Ishikawa (cell line): ENCODE measurements around the gene PDCD11.

Experiments used
- CEBPB ChIP-seq: IDR thresholded peaks from 2 replicates; pipeline ENCODE4 v1.6.1; 2012
- CREB1 ChIP-seq: IDR thresholded peaks from 2 replicates; pipeline ENCODE4 v1.6.1; 2012; ENCODE audit warnings: low read depth
- EGR1 ChIP-seq: IDR thresholded peaks from 2 replicates; pipeline ENCODE4 v1.6.1; 2012
- EP300 ChIP-seq: IDR thresholded peaks from 2 replicates; pipeline ENCODE4 v1.6.1; 2012; ENCODE audit warnings: borderline replicate concordance
- FOXM1 ChIP-seq: IDR thresholded peaks from 2 replicates; pipeline ENCODE4 v1.6.1; 2012; ENCODE audit warnings: low read depth, borderline replicate concordance
- NFIC ChIP-seq: IDR thresholded peaks from 2 replicates; pipeline ENCODE4 v1.6.1; 2012
- RAD21 ChIP-seq: IDR thresholded peaks from 2 replicates; pipeline ENCODE4 v1.6.1; 2012; ENCODE audit warnings: low read depth
- TAF1 ChIP-seq: IDR thresholded peaks from 2 replicates; pipeline ENCODE4 v1.6.1; 2012; ENCODE audit warnings: low read depth, mild to moderate bottlenecking
- TCF12 ChIP-seq: IDR thresholded peaks from 2 replicates; pipeline ENCODE4 v1.6.1; 2012; ENCODE audit warnings: low read depth
- TEAD4 ChIP-seq: IDR thresholded peaks from 2 replicates; pipeline ENCODE4 v1.6.1; 2012
- USF1 ChIP-seq: IDR thresholded peaks from 2 replicates; pipeline ENCODE4 v1.6.1; 2012
- YY1 ChIP-seq: IDR thresholded peaks from 2 replicates; pipeline ENCODE4 v1.6.1; 2012; ENCODE audit warnings: low read depth
- ZBTB7A ChIP-seq: IDR thresholded peaks from 2 replicates; pipeline ENCODE4 v1.6.1; 2012; ENCODE audit warnings: low read depth
- TF ChIP-seq, protein P1 (sequence below): IDR thresholded peaks from 2 replicates; pipeline ENCODE4 v1.6.1; 2012
- TF ChIP-seq, protein P2 (sequence below): IDR thresholded peaks from 2 replicates; pipeline ENCODE4 v1.6.1; 2012; ENCODE audit warnings: low read depth, mild to moderate bottlenecking

Gene PDCD11

GRCh38 chr10:103447187-103447586, 50.8 kb downstream of the PDCD11 start:
- TF ChIP-seq TEAD4 (no peak), EP300 (no peak), TAF1 (no peak), RAD21 (no peak), USF1 (no peak), FOXM1 (no peak), CEBPB (no peak), ZBTB7A (no peak), YY1 (no peak), TCF12 (no peak), CREB1 (no peak)
- TF ChIP-seq, protein P1, sequence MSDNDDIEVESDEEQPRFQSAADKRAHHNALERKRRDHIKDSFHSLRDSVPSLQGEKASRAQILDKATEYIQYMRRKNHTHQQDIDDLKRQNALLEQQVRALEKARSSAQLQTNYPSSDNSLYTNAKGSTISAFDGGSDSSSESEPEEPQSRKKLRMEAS = no peak
- TF ChIP-seq, protein P2, sequence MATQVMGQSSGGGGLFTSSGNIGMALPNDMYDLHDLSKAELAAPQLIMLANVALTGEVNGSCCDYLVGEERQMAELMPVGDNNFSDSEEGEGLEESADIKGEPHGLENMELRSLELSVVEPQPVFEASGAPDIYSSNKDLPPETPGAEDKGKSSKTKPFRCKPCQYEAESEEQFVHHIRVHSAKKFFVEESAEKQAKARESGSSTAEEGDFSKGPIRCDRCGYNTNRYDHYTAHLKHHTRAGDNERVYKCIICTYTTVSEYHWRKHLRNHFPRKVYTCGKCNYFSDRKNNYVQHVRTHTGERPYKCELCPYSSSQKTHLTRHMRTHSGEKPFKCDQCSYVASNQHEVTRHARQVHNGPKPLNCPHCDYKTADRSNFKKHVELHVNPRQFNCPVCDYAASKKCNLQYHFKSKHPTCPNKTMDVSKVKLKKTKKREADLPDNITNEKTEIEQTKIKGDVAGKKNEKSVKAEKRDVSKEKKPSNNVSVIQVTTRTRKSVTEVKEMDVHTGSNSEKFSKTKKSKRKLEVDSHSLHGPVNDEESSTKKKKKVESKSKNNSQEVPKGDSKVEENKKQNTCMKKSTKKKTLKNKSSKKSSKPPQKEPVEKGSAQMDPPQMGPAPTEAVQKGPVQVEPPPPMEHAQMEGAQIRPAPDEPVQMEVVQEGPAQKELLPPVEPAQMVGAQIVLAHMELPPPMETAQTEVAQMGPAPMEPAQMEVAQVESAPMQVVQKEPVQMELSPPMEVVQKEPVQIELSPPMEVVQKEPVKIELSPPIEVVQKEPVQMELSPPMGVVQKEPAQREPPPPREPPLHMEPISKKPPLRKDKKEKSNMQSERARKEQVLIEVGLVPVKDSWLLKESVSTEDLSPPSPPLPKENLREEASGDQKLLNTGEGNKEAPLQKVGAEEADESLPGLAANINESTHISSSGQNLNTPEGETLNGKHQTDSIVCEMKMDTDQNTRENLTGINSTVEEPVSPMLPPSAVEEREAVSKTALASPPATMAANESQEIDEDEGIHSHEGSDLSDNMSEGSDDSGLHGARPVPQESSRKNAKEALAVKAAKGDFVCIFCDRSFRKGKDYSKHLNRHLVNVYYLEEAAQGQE = no peak

GRCh38 chr10:103448746-103449145, 52.3 kb downstream of the PDCD11 start:
- no peak for TF ChIP-seq EGR1
- TF ChIP-seq CREB1 = no peak
- no peak for TF ChIP-seq RAD21
- TF ChIP-seq FOXM1 = no peak
- no peak for TF ChIP-seq EP300
- no peak for TF ChIP-seq TAF1
- no peak for TF ChIP-seq CEBPB
- TF ChIP-seq YY1 = no peak
- TF ChIP-seq ZBTB7A = no peak
- TF ChIP-seq NFIC = no peak
- TF ChIP-seq, protein P2 = no peak
- TF ChIP-seq, protein P1 = no peak
- no peak for TF ChIP-seq TEAD4
- no peak for TF ChIP-seq USF1
- no peak for TF ChIP-seq TCF12

GRCh38 chr10:103449208-103450144, 53.0 kb downstream of the PDCD11 start:
- TF ChIP-seq FOXM1 (no peak), CREB1 (no peak), ZBTB7A (no peak), EGR1 (no peak), EP300 (no peak), NFIC (no peak), RAD21 (no peak), TEAD4 (no peak), TCF12 (no peak), USF1 (no peak), CEBPB (no peak), YY1 (no peak), TAF1 (no peak)
- TF ChIP-seq, protein P2 = no peak
- TF ChIP-seq, protein P1 = no peak
